GM23338 (cell line): ENCODE measurements around the gene TMEM86A. TPM values are rescaled to one million over a fixed set of nuclear protein-coding genes. Genes with fewer than 3 reads are reported as not detected.

Experiments
- ATAC-seq: fragments of 200-7000 bp; cut with Tn5 transposase; 3 replicates; pipeline ENCODE4 v1.9.1; 2020
- DNase-seq: peaks from one replicate; pipeline ENCODE4 v3.0.0-alpha.2; 2015; ENCODE audit warnings: low spot score
- H2AFZ ChIP-seq: fragments of 200-600 bp; sonication (generic); 2 replicates; pipeline ENCODE4 v1.8.0; 2016; ENCODE audit warnings: antibody characterized with exemption, mild to moderate bottlenecking, moderate library complexity
- H3F3A ChIP-seq: fragments of 200-600 bp; sonication (generic); replicated peaks from 2 replicates; pipeline ENCODE4 v1.8.0; 2017; ENCODE audit warnings: antibody characterized with exemption, mixed run types, low read depth
- H3K27ac ChIP-seq: fragments of 200-600 bp; sonication (generic); 2 replicates; pipeline ENCODE4 v1.6.1; 2016; ENCODE audit warnings: low read depth
- H3K27me3 ChIP-seq: fragments of 200-600 bp; sonication (generic); 2 replicates; pipeline ENCODE4 v1.8.0; 2016; ENCODE audit warnings: mild to moderate bottlenecking, mixed run types, moderate library complexity; ENCODE audit not compliant: insufficient read depth
- H3K36me3 ChIP-seq: fragments of 200-600 bp; sonication (generic); 2 replicates; pipeline ENCODE4 v1.8.0; 2016; ENCODE audit warnings: mild to moderate bottlenecking; ENCODE audit not compliant: insufficient read depth
- H3K4me1 ChIP-seq: fragments of 200-600 bp; sonication (generic); 2 replicates; pipeline ENCODE4 v1.8.0; 2016; ENCODE audit warnings: mild to moderate bottlenecking, moderate library complexity; ENCODE audit not compliant: insufficient read depth
- H3K4me2 ChIP-seq: fragments of 200-600 bp; sonication (generic); 2 replicates; pipeline ENCODE4 v1.7.1; 2017; ENCODE audit warnings: mixed run types
- H3K4me3 ChIP-seq: fragments of 200-600 bp; sonication (generic); 2 replicates; pipeline ENCODE4 v1.6.1; 2016; ENCODE audit warnings: mixed run types
- H3K79me2 ChIP-seq: fragments of 200-600 bp; sonication (generic); replicated peaks from 2 replicates; pipeline ENCODE4 v1.8.0; 2017; ENCODE audit warnings: mild to moderate bottlenecking; ENCODE audit not compliant: insufficient read depth
- H3K9me2 ChIP-seq: fragments of 200-600 bp; sonication (generic); 2 replicates; pipeline ENCODE4 v1.8.0; 2017; ENCODE audit not compliant: insufficient read depth
- H4K20me1 ChIP-seq: fragments of 200-600 bp; sonication (generic); replicated peaks from 2 replicates; pipeline ENCODE4 v1.8.0; 2017; ENCODE audit warnings: mild to moderate bottlenecking; ENCODE audit not compliant: insufficient read depth
- H3K27ac Mint-ChIP-seq: 2 replicates; pipeline ENCODE4 v1.8.0; 2020; ENCODE audit warnings: inconsistent platforms, mild to moderate bottlenecking, moderate library complexity, mixed read lengths
- H3K27me3 Mint-ChIP-seq: 3 replicates; pipeline ENCODE4 v1.8.0; 2022; ENCODE audit warnings: low read depth, mild to moderate bottlenecking, moderate library complexity, mixed read lengths, inconsistent platforms; ENCODE audit not compliant: insufficient read depth, poor library complexity
- H3K36me3 Mint-ChIP-seq: 3 replicates; pipeline ENCODE4 v1.8.0; 2021; ENCODE audit warnings: low read depth, mild to moderate bottlenecking, inconsistent platforms, moderate library complexity, mixed read lengths
- H3K4me1 Mint-ChIP-seq: 3 replicates; pipeline ENCODE4 v1.8.0; 2020; ENCODE audit warnings: mild to moderate bottlenecking, inconsistent platforms, mixed read lengths
- H3K4me3 Mint-ChIP-seq: 3 replicates; pipeline ENCODE4 v1.8.0; 2021; ENCODE audit warnings: moderate library complexity, mild to moderate bottlenecking, inconsistent platforms, mixed read lengths
- H3K9me3 Mint-ChIP-seq: 3 replicates; pipeline ENCODE4 v1.8.0; 2020; ENCODE audit warnings: moderate library complexity, mild to moderate bottlenecking, inconsistent platforms, mixed read lengths
- CREB1 ChIP-seq: fragments of 250-450 bp; sonication (Bioruptor Pico); IDR thresholded peaks from 2 replicates; pipeline ENCODE4 v1.5.0; 2020; ENCODE audit warnings: low read depth, mild to moderate bottlenecking, moderate library complexity
- CTCF ChIP-seq, 2 experiments: fragments of 200-600 bp in 1 of 2; sonication (generic) in 1 of 2; conservative IDR thresholded peaks; 2 replicates each; pipeline versions ENCODE4 v1.5.1 to v1.6.1; 2016 to 2017; ENCODE audit warnings: antibody characterized with exemption in 2 of 2, low read depth in 2 of 2, mild to moderate bottlenecking in 2 of 2, moderate library complexity in 1 of 2
- ETS1 ChIP-seq: IDR thresholded peaks from 2 replicates; pipeline ENCODE4 v1.6.1; 2016; ENCODE audit warnings: antibody characterized with exemption
- EZH2 ChIP-seq: fragments of 200-600 bp; sonication (generic); IDR thresholded peaks from one replicate; pipeline ENCODE4 v1.8.0; 2017; ENCODE audit warnings: antibody characterized with exemption, mild to moderate bottlenecking, low read depth; ENCODE audit not compliant: unreplicated experiment
- EZH2phosphoT487 ChIP-seq: fragments of 200-600 bp; sonication (generic); IDR thresholded peaks from one replicate; pipeline ENCODE4 v1.8.1; 2018; ENCODE audit warnings: antibody characterized with exemption; ENCODE audit not compliant: unreplicated experiment
- JUNB ChIP-seq: IDR thresholded peaks from one replicate; pipeline ENCODE4 v1.6.1; 2016; ENCODE audit warnings: antibody characterized with exemption; ENCODE audit not compliant: unreplicated experiment
- NANOG ChIP-seq: IDR thresholded peaks from 2 replicates; pipeline ENCODE4 v1.6.1; 2016; ENCODE audit warnings: antibody characterized with exemption, borderline replicate concordance
- POLR2AphosphoS5 ChIP-seq: IDR thresholded peaks from 2 replicates; pipeline ENCODE4 v1.6.1; 2016; ENCODE audit warnings: antibody characterized with exemption, low read depth
- STAT1 ChIP-seq: IDR thresholded peaks from one replicate; pipeline ENCODE4 v1.6.1; 2016; ENCODE audit warnings: antibody characterized with exemption; ENCODE audit not compliant: unreplicated experiment
- ZNF114 ChIP-seq: fragments of 250-450 bp; sonication (Bioruptor Pico); IDR thresholded peaks from 2 replicates; pipeline ENCODE4 v1.5.0; 2020; ENCODE audit warnings: mild to moderate bottlenecking, moderate library complexity
- ZNF331 ChIP-seq: fragments of 250-450 bp; sonication (Bioruptor Pico); IDR thresholded peaks from 2 replicates; pipeline ENCODE4 v1.5.0; 2020; ENCODE audit warnings: low read depth, mild to moderate bottlenecking, moderate library complexity
- ZNF462 ChIP-seq: fragments of 250-450 bp; sonication (Bioruptor Pico); IDR thresholded peaks from 2 replicates; pipeline ENCODE4 v1.5.0; 2020; ENCODE audit warnings: mild to moderate bottlenecking, moderate library complexity
- polyA plus RNA-seq: library from polyadenylated mRNA; unstranded; fragments of >200 nt; fragmentation: Nextera tagmentation; extraction: Ambion mirVana; gene quantifications from 2 replicates; pipeline ENCODE4 v1.2.1, GENCODE V29; 2016
- total RNA-seq: library from RNA; depleted of rRNA; stranded (reverse); fragments of >200 nt; shearing (Covaris generic); gene quantifications from 2 replicates; pipeline ENCODE4 v1.2.3, GENCODE V29; 2014
- TF ChIP-seq, protein P1 (sequence below): IDR thresholded peaks from one replicate; pipeline ENCODE4 v1.6.1; 2018; ENCODE audit warnings: antibody characterized with exemption; ENCODE audit not compliant: unreplicated experiment

Gene TMEM86A
- total and polyA plus RNA-seq, 2 experiments from 2014 or later = 0.45 to 0.91 TPM

GRCh38 chr11:18736590-18737148 lies 38.1 kb downstream of the TMEM86A start:
- H3K79me2 ChIP-seq = no peaks in the 10 kb centered on the region
- H3K4me1 Mint-ChIP-seq = peaks cover 7% of the 10 kb centered on the region
- no peaks in the 10 kb centered on the region; the same call in 2 of the 3 replicates for H3K36me3 Mint-ChIP-seq
- peaks cover 1% of the 10 kb centered on the region for H3K27me3 Mint-ChIP-seq
- H3F3A ChIP-seq = no peaks in the 10 kb centered on the region
- no peaks in the 10 kb centered on the region for H3K9me3 Mint-ChIP-seq
- H3K27me3 ChIP-seq = no peaks in the 10 kb centered on the region
- no peak for TF ChIP-seq CTCF (conservative IDR thresholded peaks at IDR 0.05; ENCODE audit: low read depth in 2 of 2)
- no peak for TF ChIP-seq EZH2phosphoT487
- TF ChIP-seq ZNF462 (CRISPR knock-in tag) = no peak
- TF ChIP-seq, protein P1, sequence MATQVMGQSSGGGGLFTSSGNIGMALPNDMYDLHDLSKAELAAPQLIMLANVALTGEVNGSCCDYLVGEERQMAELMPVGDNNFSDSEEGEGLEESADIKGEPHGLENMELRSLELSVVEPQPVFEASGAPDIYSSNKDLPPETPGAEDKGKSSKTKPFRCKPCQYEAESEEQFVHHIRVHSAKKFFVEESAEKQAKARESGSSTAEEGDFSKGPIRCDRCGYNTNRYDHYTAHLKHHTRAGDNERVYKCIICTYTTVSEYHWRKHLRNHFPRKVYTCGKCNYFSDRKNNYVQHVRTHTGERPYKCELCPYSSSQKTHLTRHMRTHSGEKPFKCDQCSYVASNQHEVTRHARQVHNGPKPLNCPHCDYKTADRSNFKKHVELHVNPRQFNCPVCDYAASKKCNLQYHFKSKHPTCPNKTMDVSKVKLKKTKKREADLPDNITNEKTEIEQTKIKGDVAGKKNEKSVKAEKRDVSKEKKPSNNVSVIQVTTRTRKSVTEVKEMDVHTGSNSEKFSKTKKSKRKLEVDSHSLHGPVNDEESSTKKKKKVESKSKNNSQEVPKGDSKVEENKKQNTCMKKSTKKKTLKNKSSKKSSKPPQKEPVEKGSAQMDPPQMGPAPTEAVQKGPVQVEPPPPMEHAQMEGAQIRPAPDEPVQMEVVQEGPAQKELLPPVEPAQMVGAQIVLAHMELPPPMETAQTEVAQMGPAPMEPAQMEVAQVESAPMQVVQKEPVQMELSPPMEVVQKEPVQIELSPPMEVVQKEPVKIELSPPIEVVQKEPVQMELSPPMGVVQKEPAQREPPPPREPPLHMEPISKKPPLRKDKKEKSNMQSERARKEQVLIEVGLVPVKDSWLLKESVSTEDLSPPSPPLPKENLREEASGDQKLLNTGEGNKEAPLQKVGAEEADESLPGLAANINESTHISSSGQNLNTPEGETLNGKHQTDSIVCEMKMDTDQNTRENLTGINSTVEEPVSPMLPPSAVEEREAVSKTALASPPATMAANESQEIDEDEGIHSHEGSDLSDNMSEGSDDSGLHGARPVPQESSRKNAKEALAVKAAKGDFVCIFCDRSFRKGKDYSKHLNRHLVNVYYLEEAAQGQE = no peak
- no peak for TF ChIP-seq POLR2AphosphoS5
- no peak for TF ChIP-seq NANOG
- TF ChIP-seq STAT1 = no peak
- TF ChIP-seq ZNF331 = no peak
- no peak for TF ChIP-seq CREB1 (CRISPR knock-in tag)
- no peak for TF ChIP-seq JUNB
- TF ChIP-seq ETS1 = no peak
- TF ChIP-seq EZH2 = no peak
- TF ChIP-seq ZNF114 (CRISPR knock-in tag) = no peak
- no peak overlapping the region for H2AFZ ChIP-seq
- ATAC-seq = peak; percentile 78
- H3K27ac Mint-ChIP-seq = no peak overlapping the region
- no peak overlapping the region for H3K27ac ChIP-seq
- no peak overlapping the region for H3K4me2 ChIP-seq
- H3K36me3 ChIP-seq = no peaks in the 10 kb centered on the region
- H3K9me2 ChIP-seq = no peaks in the 10 kb centered on the region
- H3K4me1 ChIP-seq = no peaks in the 10 kb centered on the region
- DNase-seq = peak; percentile 68
- no peak overlapping the region for H3K4me3 Mint-ChIP-seq
- no peak overlapping the region for H3K4me3 ChIP-seq
- H4K20me1 ChIP-seq = no peaks in the 10 kb centered on the region
